DMS153 treated with DMSO at 0.1 percent for 48 hours (cell line): Measurements from ENCODE around the gene IL17RE.

Source experiments
- DNase-seq: peaks from one replicate; lab custom pipeline; 2025; ENCODE audit not compliant: unreplicated experiment; lab: John Stamatoyannopoulos, UW

IL17RE gene

GRCh38 chr3:9951598-9951961 lies 48.9 kb downstream of the IL17RE start:
- no peak for DNase-seq

- DNase-seq, result peak; percentile 2
These were observed 49.5 kb downstream of the IL17RE start, which contains the start of gene PRRT3 for GRCh38 chr3:9951962-9952805. Gene PRRT3, minus strand, starts transcription at chr3:9952408. Its CDS starts 2,293 bp downstream, at chr3:9950115.

GRCh38 chr3:9955067-9955502 lies 52.4 kb downstream of the IL17RE start:
- no peak for DNase-seq

- no peak for DNase-seq
These were observed 53.1 kb downstream of the IL17RE start for GRCh38 chr3:9955611-9956352.

- no peak for DNase-seq
These were observed 54.6 kb downstream of the IL17RE start for GRCh38 chr3:9957214-9957613.

- no peak for DNase-seq
These were observed 62.7 kb downstream of the IL17RE start for GRCh38 chr3:9965200-9965875.
